BLaER1 treated with 17β-estradiol and CSF1 and Interleukin-3, amounts not matched to agents 10 nM and 100 nM (cell line): ENCODE data around the gene PASK.

Experiments
- H3K27ac ChIP-seq, 11 experiments: shearing (Covaris generic); formaldehyde crosslinking; 2 replicates each; pipeline ENCODE4 v1.8.1; 2022
- H3K27me3 ChIP-seq, 11 experiments: shearing (Covaris generic); formaldehyde crosslinking; 2 replicates each; pipeline ENCODE4 v1.8.1; 2022
- H3K36me3 ChIP-seq, 11 experiments: shearing (Covaris generic); formaldehyde crosslinking; 2 replicates each; pipeline ENCODE4 v1.8.1; 2022
- H3K4me1 ChIP-seq, 10 experiments: shearing (Covaris generic); formaldehyde crosslinking; 2 replicates each; pipeline ENCODE4 v1.8.1; 2022
- H3K4me2 ChIP-seq, 11 experiments: shearing (Covaris generic); formaldehyde crosslinking; 2 replicates each; pipeline ENCODE4 v1.8.1; 2022
- H3K4me3 ChIP-seq, 10 experiments: shearing (Covaris generic); formaldehyde crosslinking; 2 replicates each; pipeline ENCODE4 v1.8.1; 2022
- H3K9ac ChIP-seq, 11 experiments: shearing (Covaris generic); formaldehyde crosslinking; 2 replicates each; pipeline ENCODE4 v1.8.1; 2022
- H3K9me3 ChIP-seq, 11 experiments: shearing (Covaris generic); formaldehyde crosslinking; replicated peaks in 1 of 11; 2 replicates each; pipeline ENCODE4 v1.8.1; 2022
- H4K20me1 ChIP-seq, 11 experiments: shearing (Covaris generic); formaldehyde crosslinking; 2 replicates each; pipeline ENCODE4 v1.8.1; 2022
- Cebpa-rat ChIP-seq, 11 experiments: shearing (Covaris generic); IDR thresholded peaks; 2 replicates each; pipeline ENCODE4 v1.8.1; 2022

The PASK gene

DNA sequence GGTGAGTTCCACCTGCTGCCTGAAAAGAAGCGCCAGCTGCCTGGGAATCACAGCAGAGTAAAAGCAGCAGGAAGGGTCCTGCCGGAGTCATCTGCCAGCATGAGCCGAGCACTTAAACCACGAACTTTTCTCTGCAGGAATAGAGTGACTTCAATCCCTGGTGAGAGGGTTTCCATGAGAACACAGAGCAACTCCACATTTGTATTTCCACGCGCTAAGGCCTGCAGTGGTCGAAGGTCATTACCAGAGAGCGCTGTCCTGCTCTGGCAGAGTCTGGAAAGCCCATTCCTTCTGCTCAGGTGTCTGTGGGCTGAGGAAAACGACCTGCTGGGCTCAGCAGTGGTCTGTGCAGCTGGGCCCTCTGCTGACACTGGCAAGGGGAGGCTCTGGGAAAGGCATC lies 6.7 kb downstream of the PASK start:
- Histone ChIP-seq H3K27ac (no peak overlapping the region), H3K9me3 (no peaks in the 10 kb centered on the region), H4K20me1 (peaks cover 0 to 57% (median 11%) of the 10 kb centered on the region in 11 experiments; a peak in 11 of 22 replicates), H3K9ac (no peak overlapping the region), H3K4me2 (no peak overlapping the region), H3K4me1 (peaks cover 0 to 7% (median 4%) of the 10 kb centered on the region in 10 experiments; a peak in 14 of 20 replicates), H3K27me3 (no peaks in the 10 kb centered on the region), H3K36me3 (peaks cover 12 to 68% (median 45%) of the 10 kb centered on the region in 11 experiments), H3K4me3 (no peak overlapping the region)
- no peak for TF ChIP-seq Cebpa-rat (IDR thresholded peaks at IDR 0.05)

DNA sequence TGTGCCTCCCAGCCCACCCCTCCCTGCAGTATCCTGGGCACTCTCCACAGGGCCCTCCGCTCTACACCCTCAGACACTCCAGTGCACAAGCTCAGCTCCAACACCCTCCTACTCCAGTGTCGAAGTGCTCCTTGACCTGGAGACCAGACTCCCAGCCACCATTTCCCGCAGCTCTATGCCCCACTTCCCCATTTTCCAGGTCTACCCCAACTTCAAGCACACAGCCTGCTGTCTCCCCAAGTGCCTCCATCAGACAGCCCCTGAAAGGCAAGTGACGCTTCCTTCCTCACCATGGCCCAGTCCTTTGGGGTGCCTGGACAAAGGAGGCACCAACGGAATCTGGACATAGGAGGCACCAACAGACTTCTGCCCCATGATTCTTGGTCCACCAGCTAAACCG lies 7.2 kb downstream of the PASK start:
- Histone ChIP-seq H3K4me2 (no peak overlapping the region), H3K27ac (no peak overlapping the region), H3K9ac (no peak overlapping the region), H3K9me3 (no peaks in the 10 kb centered on the region), H3K4me1 (peaks cover 0 to 7% (median 0%) of the 10 kb centered on the region in 10 experiments; a peak in 2 of 20 replicates), H3K4me3 (no peak overlapping the region), H3K36me3 (peaks cover 13 to 73% (median 50%) of the 10 kb centered on the region in 11 experiments), H4K20me1 (peaks cover 0 to 54% (median 10%) of the 10 kb centered on the region in 11 experiments; a peak in 8 of 22 replicates), H3K27me3 (no peaks in the 10 kb centered on the region)
- no peak for TF ChIP-seq Cebpa-rat (IDR thresholded peaks at IDR 0.05)

DNA sequence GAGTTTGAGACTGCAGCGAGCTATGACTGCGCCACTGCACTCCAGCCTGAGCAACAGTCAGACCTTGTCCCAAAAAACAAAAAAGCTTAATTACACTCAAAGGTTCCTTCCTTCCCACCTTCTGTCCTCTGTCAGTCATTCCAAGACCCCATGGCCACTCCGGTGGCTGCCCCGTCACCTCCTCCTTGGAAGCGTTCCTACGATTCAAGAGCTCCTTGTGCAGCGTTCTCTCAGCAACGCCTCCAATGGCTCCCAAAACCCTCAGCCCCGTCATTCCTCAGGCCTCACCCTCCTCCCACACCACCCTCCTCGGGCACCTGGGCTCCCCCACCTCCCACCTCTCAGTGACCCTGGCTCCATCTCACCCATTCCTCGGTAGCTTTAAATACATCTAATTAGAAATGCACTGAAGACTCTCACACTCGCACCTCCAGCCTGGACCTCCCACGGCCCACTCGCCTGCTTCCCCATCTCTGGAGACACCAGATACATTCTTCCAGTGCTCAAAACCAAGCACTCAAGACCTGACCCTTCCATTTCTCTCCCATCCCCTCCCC lies 8.0 kb downstream of the PASK start:
- Histone ChIP-seq H3K4me3 (no peak overlapping the region), H3K27me3 (no peaks in the 10 kb centered on the region), H3K9ac (no peak overlapping the region), H3K27ac (no peak overlapping the region), H3K36me3 (peaks cover 17 to 80% (median 56%) of the 10 kb centered on the region in 11 experiments), H3K4me1 (peaks cover 0 to 2% (median 0%) of the 10 kb centered on the region in 10 experiments; a peak in 2 of 20 replicates), H3K9me3 (no peaks in the 10 kb centered on the region), H4K20me1 (peaks cover 0 to 54% (median 6%) of the 10 kb centered on the region in 11 experiments; a peak in 8 of 22 replicates), H3K4me2 (no peak overlapping the region)
- no peak for TF ChIP-seq Cebpa-rat (IDR thresholded peaks at IDR 0.05)

DNA sequence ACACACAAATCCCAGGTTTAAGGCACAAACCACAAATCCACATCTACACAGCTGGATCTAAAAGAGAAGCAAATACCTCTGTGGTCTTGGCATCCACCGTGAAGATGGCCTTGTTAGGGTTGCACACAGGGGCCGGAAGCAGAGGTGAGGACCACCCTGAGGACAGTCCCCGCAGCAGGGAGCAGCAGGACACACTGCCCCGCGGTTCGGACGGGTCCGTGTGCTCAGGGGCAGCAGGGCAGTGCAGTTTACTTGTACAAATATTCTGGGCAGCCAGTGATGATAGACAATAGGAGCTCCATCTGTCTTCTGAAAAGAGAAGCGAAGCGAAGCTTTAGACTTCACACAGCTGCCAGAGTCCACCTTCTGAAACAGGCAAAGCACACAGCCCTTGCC lies 8.8 kb downstream of the PASK start:
- no peak overlapping the region for H3K4me2 ChIP-seq
- H3K9ac ChIP-seq: no peak overlapping the region
- H3K36me3 ChIP-seq: peaks cover 17 to 88% (median 65%) of the 10 kb centered on the region in 11 experiments
- no peak overlapping the region for H3K27ac ChIP-seq
- no peaks in the 10 kb centered on the region for H3K27me3 ChIP-seq
- no peaks in the 10 kb centered on the region for H3K9me3 ChIP-seq
- no peak overlapping the region for H3K4me3 ChIP-seq
- H3K4me1 ChIP-seq: no peaks in the 10 kb centered on the region
- TF ChIP-seq Cebpa-rat (IDR thresholded peaks at IDR 0.05): no peak
- peaks cover 0 to 54% (median 6%) of the 10 kb centered on the region in 11 experiments; a peak in 8 of 22 replicates for H4K20me1 ChIP-seq

DNA sequence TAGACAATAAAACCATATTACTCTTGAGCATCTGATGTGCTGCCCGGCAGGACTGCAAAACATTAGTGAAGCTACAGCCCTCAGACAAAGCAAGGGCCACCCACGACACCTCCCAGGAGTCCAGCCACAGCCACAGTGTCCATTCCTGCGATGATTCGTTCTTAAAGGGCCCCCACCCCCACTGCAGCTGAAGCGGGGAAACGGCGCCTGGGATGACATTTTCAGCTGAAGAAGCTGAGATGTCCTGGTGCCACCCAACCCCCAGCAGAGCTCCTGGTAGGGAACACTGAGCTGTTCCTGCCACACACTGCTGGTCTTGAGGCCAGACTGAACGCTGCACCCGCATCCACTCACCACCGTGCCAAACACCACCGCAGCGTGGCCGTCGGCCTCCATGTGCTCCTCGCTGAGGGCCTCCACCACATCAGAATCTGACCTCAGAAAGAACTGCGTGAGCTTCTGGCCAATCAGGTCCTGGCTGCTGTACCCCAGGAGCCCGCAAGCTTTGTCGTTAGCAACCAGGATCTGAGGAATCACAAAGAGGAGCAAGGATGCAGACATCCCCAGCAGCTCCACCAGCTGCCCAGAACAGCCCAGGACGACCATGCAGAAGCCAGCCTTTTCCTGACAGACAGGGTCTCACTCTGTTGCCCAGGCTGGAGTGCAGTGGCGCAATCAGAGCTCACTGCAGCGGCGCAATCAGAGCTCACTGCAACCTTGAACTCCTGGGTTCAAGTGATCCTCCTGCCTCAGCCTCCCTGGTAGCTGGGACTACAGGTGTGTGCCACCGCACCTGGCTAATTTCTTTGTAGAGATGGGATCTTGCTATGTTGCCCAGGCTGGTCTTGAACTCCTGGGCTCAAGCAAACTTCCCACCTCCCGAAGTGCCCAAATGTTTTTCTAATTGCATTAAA lies 9.5 kb downstream of the PASK start:
- Histone ChIP-seq H3K36me3 (peaks cover 17 to 88% (median 71%) of the 10 kb centered on the region in 11 experiments), H3K4me1 (no peaks in the 10 kb centered on the region), H4K20me1 (peaks cover 0 to 54% (median 6%) of the 10 kb centered on the region in 11 experiments; a peak in 8 of 22 replicates), H3K9me3 (no peaks in the 10 kb centered on the region), H3K4me2 (no peak overlapping the region), H3K9ac (no peak overlapping the region), H3K27ac (no peak overlapping the region), H3K4me3 (no peak overlapping the region), H3K27me3 (no peaks in the 10 kb centered on the region)
- no peak for TF ChIP-seq Cebpa-rat (IDR thresholded peaks at IDR 0.05)

DNA sequence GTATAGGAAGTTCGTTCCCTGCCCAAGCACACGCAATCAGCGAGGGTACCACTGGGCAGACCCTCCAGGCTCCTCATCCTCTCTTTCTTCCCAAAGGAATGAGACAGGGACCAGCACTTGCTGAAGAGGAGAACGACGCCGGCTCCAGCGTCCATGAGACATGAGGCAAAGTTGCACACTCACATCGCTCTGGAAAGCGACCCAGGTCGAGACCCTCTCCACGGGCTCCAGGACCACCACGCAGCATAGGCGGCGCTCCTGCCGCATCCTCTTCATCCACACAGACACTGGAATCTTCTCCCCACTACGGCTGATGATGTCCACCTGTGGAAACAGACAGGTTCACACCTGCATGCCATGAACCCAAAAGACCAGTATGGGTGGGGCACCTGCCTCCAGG lies 10.8 kb downstream of the PASK start:
- no peak for TF ChIP-seq Cebpa-rat (IDR thresholded peaks at IDR 0.05)
- peaks cover 0 to 42% (median 0%) of the 10 kb centered on the region in 11 experiments; a peak in 6 of 22 replicates for H4K20me1 ChIP-seq
- no peak overlapping the region for H3K27ac ChIP-seq
- H3K36me3 ChIP-seq: peaks cover 17 to 94% (median 80%) of the 10 kb centered on the region in 11 experiments
- no peaks in the 10 kb centered on the region for H3K9me3 ChIP-seq
- H3K4me3 ChIP-seq: no peak overlapping the region
- H3K27me3 ChIP-seq: no peaks in the 10 kb centered on the region
- H3K9ac ChIP-seq: no peak overlapping the region
- H3K4me2 ChIP-seq: no peak overlapping the region
- H3K4me1 ChIP-seq: no peaks in the 10 kb centered on the region

DNA sequence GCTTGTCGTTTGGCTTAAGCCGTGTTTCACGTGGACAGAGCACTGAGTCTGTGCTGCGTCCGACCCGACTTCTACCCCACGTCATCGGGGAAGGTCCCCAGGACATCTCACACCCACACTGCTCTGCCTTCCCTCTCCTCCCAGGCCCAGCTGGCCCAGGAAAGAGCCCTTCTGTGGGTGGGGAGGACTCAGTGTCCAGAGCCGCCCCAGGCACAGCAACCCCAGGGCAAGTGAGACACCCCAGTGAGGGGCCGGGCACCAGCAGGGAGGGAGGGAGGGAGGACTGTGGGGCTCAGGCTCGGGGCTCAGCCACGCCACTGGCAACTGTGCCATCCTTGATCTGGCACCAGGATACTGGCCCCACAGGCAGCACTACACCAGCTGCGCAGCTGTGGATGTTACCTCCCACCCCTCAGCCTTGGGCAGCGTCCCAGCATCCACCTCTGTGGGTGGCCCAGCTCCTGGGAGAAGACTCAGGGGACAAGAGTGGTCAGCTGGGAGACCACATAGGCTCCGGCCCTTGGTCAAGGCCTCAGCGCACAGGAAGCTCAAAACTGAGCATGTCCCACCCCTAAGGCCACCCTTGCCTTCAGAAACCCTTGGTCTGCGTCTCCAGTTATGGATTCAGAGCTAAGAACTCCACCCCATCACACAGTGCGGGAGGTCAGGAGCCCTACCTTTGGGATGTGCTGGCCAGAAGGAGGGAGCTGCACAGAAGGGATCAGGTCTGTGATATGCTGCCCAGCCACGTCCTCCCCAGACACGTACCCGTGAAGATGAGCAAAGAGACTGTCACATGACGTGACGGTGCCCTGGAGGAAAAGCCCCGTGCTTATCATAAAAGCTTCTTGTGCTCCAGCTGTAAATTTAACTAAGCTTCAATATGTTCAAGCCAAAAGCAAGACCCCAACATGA lies 11.7 kb downstream of the PASK start:
- H3K9me3 ChIP-seq: no peaks in the 10 kb centered on the region
- TF ChIP-seq Cebpa-rat (IDR thresholded peaks at IDR 0.05): no peak
- H3K4me1 ChIP-seq: no peaks in the 10 kb centered on the region
- H3K4me2 ChIP-seq: no peak overlapping the region
- peaks cover 0 to 33% (median 0%) of the 10 kb centered on the region in 11 experiments; a peak in 5 of 22 replicates for H4K20me1 ChIP-seq
- H3K36me3 ChIP-seq: peaks cover 17 to 99% (median 82%) of the 10 kb centered on the region in 11 experiments
- H3K4me3 ChIP-seq: no peak overlapping the region
- H3K9ac ChIP-seq: no peak overlapping the region; a peak in 1 of 22 replicates
- no peaks in the 10 kb centered on the region for H3K27me3 ChIP-seq
- H3K27ac ChIP-seq: no peak overlapping the region

DNA sequence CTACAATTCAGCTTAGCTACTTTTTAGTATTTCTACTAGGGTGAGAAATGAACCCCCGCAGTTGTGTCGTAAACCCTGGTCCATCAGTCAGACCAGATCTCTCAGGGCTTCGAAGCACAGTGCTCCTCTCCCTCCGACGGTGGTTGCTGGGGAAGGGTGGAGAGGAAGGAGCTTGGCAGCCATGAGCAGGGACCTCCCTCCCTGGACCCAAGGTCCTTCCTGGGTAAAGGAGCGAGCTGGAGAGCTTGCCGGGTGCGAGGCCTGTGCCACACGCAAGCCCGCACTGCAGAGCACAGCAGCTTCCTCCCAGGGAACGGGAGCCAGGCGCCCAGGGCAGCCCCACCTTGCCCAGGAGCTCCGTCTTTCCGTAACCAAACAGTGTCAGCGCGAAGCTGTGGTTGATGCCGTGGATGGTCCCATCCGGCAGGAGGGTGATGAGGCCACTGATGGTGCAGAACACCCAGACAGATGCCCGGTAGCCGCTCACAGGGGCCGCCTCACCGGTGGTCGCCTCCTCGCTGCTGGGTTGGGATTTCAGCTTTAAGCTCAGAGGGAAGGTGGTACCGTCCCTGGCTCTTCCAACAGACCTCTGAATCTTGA lies 12.5 kb downstream of the PASK start:
- Histone ChIP-seq H3K36me3 (peaks cover 17 to 99% (median 82%) of the 10 kb centered on the region in 11 experiments), H3K4me2 (no peak overlapping the region)
- TF ChIP-seq Cebpa-rat (IDR thresholded peaks at IDR 0.05): no peak

More for the DNA sequence above, 12.5 kb downstream of the PASK start:
- H3K9ac ChIP-seq: no peak overlapping the region
- no peaks in the 10 kb centered on the region for H3K4me1 ChIP-seq
- H3K27me3 ChIP-seq: no peaks in the 10 kb centered on the region
- peaks cover 0 to 25% (median 0%) of the 10 kb centered on the region in 11 experiments; a peak in 5 of 22 replicates for H4K20me1 ChIP-seq
- no peak overlapping the region for H3K4me3 ChIP-seq
- no peaks in the 10 kb centered on the region for H3K9me3 ChIP-seq
- H3K27ac ChIP-seq: no peak overlapping the region
